Left forelimb (tissue), 1 donor: ENCODE results near the gene MAP4K2.

ENCODE experiments used
- DNase-seq: peaks from one replicate; pipeline ENCODE4 v3.0.0-alpha.2; 2018; ENCODE audit warnings: low spot score

Gene MAP4K2

DNA sequence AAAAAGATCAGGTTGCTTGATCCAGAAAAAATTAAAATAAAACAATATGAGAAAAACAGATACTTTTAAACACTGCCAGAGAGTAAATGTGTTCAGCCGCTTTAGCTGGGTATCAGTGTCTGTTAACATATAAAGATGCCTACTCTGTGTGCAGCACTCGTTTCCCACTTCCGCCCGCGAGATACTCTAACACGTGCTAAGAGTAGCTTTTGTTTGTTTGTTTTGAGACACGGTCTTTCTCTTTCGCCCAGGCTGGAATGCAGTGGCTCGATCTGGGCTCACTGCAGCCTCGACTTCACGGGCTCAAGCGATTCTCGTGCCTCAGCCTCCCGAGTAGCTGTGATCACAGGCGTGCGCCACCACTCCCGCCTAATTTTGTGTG lies 7.9 kb upstream of the MAP4K2 start:
- no peak for DNase-seq

- peak; percentile 97 for DNase-seq
Measured at GRCh38 chr11:64810271-64810890, 7.4 kb upstream of the MAP4K2 start, which contains the start of gene MEN1. MEN1 (minus strand) TSS chr11:64810551; CDS start chr11:64810109, 442 bp downstream.

GRCh38 chr11:64809781-64810241 lies 6.8 kb upstream of the MAP4K2 start:
- no peak for DNase-seq

- DNase-seq = no peak
Measured at GRCh38 chr11:64805481-64805880, 2.5 kb upstream of the MAP4K2 start.

DNA sequence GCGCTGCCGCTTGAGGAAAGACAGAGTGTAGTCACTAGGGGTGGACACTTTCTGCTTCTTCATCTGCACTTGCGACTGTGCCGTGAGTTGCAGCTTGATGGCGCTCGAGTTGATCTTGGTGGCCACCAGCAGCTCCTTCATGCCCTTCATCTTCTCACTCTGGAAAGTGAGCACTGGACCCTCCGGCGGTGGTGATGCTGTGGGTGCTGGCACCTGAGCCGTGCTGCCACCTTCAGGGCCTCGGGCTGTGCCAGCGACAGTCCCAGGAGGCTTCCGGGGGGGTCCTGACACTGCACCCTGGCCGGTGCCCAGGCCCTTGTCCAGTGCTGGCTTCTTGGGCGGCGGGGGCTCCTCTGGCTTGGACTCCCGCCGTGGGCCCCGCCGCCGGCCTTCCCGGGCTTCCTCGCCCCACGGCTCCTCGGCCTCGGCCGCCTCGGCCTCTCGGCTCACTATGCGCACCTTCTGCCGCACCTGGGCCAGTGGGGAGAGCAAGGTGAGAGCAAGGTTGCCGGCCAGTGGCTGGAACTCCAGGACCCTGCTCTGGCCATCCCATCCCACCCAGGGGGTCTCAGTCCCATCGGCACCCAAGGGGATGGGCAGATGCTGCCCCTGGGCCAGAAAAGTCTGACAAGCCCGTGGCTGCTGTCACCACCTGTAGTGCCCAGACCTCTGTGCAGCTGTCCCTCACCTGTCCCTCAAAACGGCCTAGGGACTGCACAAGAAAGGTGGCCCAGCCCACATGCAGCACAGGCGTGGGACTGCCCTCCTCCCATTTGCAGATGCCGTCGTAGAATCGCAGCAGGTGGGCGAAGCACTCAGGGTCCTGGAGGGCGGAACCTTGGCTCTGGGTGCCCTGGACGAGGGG lies 1.6 kb upstream of the MAP4K2 start:
- no peak for DNase-seq

GRCh38 chr11:64803846-64804345 lies 882 bp upstream of the MAP4K2 start:
- no peak for DNase-seq

DNA sequence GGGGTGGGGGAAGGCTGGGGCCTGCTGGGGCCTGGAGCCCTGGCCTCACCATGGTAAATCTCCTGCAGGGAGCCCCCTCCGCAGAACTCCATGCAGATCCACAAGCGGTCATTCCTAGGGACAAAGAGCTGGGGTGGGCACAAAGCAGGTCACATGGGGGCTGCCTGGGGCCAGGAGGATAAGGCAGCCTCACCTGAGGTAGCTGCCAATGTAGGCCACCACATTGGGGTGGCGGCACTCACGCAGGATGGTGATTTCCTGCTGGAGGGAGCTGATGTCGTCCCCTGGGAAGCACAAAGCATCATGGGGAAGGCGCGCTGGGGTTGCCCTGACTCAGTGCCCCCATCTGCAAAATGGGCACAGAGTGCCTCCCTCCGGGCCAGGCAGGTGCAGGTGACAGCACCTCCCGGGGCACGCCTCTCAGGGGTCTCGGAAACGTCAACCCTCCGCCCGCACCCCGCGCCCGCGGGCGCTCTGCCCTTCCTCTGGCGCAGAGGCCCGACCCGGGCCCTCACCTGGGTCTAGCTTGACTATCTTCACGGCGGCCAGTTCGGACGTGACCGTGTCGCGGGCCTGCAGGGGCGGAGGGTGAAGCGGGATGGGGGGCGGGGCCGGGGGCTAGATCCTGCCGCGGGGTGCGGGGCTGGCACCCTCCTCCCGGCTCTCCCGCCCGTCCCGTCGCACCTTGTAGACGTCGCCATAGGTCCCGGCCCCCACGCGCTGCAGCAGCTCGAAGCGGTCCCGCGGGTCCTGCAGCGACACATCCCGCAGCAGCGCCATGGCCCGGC lies 450 bp downstream of the MAP4K2 start:
- no peak for DNase-seq

GRCh38 chr11:64801561-64802369 lies 1.2 kb downstream of the MAP4K2 start:
- DNase-seq = no peak

DNA sequence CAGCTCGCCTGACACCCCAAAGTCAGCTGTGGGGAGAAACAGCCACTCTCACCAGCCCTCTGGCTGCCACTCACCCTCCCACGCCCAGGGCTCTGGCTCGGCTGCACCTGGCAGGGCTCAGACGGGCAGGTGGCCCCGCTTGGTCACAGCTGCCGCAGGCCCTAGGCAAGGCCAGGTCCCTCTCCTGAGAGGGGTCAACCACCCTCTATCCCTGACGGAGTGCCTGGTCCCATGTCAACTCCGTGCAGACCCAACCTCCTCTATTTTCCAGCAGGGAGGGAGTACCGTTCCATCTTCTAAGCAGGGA lies 1.9 kb downstream of the MAP4K2 start:
- DNase-seq = no peak

DNA sequence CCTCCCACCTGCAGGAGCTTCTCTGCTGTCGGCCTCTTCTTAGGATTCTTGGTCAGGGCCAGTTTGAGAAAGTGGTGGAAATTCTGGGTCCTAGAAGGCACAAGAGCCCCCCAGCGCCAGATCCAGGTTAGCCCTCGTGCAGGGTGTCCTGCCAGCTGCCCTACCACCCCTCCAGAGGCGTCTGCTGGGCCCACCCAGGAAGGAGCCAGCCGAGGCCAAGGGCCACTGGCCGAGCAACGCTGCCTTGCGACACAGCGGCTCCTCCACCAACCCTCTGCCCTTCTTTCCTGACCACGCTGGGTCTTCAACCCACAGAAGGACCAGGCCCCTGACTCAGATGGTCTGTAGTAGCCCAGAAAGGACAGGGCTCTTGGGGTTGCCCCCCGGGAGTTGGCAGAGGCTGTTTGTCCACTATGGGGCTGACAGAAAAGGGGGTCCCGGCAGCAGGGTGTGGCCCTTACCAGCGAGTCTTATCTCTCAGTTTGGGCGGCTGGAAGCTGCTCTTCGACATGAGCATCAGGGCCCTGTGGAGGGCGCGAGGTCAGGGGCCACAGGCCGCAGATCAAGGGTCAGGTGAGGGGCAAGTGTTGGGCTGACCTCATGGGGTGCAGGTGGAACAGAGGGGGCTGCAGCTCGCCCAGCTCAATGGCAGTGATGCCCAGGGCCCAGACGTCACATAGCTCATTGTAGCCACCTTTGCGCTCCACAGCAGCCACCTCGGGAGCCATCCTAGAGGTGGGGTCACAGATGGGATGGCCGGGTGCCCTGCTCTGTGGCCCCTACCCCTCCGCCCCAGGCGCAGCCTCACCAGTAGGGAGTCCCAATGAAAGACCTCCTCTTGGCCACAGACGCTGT lies 2.5 kb downstream of the MAP4K2 start:
- DNase-seq = no peak

DNA sequence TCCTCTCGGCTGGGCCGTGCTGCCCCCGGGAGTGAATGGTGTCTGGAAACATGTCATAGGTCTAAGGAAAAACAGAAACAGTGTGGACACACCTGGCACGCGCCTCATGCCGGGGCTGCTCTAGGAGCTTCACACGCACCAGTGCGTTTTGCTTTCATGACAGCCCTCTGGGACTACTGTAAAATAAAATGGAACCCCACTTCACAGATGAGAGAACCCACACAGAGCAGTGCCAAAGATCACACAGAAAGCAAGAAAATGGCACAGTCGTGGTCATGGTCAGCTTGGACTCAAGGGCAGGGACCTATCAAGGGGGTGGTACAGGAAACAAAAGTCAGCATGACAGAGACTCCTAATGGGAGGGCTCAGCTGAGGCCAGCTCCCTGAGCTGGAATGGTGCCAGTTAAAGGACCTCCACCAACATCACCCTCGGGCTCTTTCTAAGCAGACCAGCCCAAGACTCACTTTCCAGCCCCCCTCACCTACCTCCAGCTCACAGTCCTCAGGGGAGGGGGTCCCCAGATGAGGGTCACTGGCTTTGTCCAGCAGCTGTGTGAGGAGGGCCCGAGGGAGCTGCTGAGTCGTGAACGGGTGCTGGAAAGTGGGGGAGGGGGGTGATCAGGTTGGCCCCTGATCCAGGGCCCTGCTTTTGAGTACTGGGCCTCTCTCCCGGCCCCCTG lies 3.3 kb downstream of the MAP4K2 start:
- no peak for DNase-seq

- no peak for DNase-seq
Measured at GRCh38 chr11:64799256-64799622, 3.8 kb downstream of the MAP4K2 start.

GRCh38 chr11:64796757-64797541 lies 6.1 kb downstream of the MAP4K2 start:
- no peak for DNase-seq

GRCh38 chr11:64796047-64796756 lies 6.8 kb downstream of the MAP4K2 start:
- no peak for DNase-seq

DNA sequence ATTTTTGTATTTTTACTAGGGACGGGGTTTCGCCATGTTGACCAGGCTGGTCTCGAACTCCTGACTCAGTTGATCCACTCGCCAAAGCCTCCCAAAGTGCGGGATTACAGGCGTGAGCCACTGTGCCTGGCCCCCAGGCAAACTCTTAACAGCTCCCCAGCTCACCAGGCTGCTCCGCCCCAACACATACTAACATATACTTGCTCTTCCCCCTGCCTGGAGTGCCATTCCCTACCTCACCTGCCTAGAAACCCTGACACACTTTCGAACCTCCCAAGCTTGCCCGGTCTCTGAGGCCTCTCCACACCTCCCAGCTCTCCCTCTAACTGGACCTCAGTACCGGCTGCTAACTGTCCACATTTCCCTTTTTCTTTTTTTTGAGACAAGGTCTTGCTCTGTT lies 8.5 kb downstream of the MAP4K2 start:
- DNase-seq = no peak

- DNase-seq = no peak
Measured at GRCh38 chr11:64793271-64794160, 9.5 kb downstream of the MAP4K2 start.

DNA sequence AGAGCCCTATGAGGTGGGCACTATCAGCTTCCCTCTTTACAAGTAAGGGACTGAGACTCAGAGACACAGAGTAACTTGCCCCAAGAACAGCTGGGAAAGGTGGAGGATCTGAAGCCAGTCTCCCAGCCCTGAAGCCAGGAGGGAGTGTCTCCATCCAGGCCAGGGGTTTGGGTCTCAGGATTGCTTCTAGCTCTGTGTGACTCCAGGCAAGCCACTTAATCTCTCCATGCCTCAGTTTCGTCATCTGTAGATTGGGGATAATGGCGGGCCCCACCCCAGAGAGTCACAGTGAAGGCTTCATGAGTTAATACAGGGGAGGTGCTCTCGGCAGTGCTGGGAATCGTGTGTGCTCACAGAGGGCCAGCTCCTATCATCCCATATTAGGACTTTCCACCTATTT lies 10.5 kb downstream of the MAP4K2 start:
- DNase-seq = no peak

- no peak for DNase-seq
Measured at GRCh38 chr11:64791781-64792291, 11.2 kb downstream of the MAP4K2 start.
